Endothelial cell of umbilical vein (primary cell): ENCODE measurements around the gene ALS2.

Experiments
- EZH2 ChIP-seq: IDR thresholded peaks from 2 replicates; pipeline ENCODE4 v1.6.1; 2012; ENCODE audit warnings: borderline replicate concordance, low read depth, mild to moderate bottlenecking, moderate library complexity, low read length, inconsistent platforms; ENCODE audit not compliant: severe bottlenecking
- POLR2A ChIP-seq: IDR thresholded peaks from 2 replicates; pipeline ENCODE4 v1.6.1; 2012; ENCODE audit warnings: low read depth, mild to moderate bottlenecking, control low read depth, low read length
- TF ChIP-seq, protein P1 (sequence below), 2 donors: IDR thresholded peaks; 1 replicate in 1 of 2; 2 replicates in 1 of 2; pipeline ENCODE4 v1.5.1; 2011; ENCODE audit warnings: low read length in 2 of 2, mild to moderate bottlenecking in 2 of 2, moderate library complexity in 2 of 2, control low read depth in 1 of 2, inconsistent platforms in 1 of 2, low read depth in 1 of 2; ENCODE audit not compliant: insufficient read depth in 1 of 2; ENCODE audit errors: extremely low read depth in 1 of 2

DNA sequence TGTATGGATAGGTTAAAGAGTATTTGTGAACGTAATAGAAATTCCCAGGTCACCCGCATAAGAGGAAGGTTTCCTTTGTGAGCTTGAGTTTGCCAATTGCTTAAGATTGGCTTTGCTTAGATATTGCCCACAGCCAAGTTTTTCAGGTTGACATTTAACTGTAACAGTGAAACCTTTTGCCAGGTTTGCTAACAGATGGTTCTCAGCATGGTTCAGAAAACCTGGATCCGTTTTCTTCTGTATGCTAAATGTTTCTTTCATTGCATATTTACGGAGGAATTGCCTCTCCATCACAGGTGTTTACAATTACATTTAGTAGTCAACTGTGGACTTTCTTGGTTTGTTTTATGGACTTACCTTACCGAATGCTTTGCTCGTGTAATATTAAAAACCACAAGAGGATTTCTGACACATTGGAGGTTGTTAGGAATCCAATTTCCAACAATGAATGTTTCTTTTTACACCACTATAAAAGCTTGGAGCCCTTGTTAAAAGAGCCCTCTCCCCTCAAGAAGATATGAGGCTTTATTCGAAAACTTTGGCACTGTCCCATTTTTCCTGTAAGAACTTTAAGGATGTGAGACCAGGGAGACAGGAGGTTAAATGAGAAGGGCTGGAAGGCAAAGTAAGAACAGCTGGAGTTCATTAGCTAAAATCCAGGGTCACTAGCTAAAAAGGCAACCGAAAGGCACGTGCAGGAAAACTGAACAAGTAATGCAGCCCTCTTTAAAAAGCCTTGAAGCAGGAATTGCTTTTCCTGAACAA is 33.4 kb upstream of the ALS2 start:
- TF ChIP-seq, protein P1, sequence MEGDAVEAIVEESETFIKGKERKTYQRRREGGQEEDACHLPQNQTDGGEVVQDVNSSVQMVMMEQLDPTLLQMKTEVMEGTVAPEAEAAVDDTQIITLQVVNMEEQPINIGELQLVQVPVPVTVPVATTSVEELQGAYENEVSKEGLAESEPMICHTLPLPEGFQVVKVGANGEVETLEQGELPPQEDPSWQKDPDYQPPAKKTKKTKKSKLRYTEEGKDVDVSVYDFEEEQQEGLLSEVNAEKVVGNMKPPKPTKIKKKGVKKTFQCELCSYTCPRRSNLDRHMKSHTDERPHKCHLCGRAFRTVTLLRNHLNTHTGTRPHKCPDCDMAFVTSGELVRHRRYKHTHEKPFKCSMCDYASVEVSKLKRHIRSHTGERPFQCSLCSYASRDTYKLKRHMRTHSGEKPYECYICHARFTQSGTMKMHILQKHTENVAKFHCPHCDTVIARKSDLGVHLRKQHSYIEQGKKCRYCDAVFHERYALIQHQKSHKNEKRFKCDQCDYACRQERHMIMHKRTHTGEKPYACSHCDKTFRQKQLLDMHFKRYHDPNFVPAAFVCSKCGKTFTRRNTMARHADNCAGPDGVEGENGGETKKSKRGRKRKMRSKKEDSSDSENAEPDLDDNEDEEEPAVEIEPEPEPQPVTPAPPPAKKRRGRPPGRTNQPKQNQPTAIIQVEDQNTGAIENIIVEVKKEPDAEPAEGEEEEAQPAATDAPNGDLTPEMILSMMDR (IDR thresholded peaks at IDR 0.05; ENCODE audit: extremely low read depth in 1 of 2, insufficient read depth in 1 of 2, low read depth in 1 of 2, low read length in 2 of 2): no peak
- TF ChIP-seq EZH2: no peak
- TF ChIP-seq POLR2A: no peak
